GM21717 (cell line): ENCODE results near the gene ABCA13.

Source experiments
- ATAC-seq: cut with Tn5 transposase; IDR thresholded peaks from one replicate; pipeline ENCODE4 v1.9.1; 2021; ENCODE audit warnings: mild to moderate bottlenecking, moderate library complexity; ENCODE audit not compliant: unreplicated experiment

Gene ABCA13

GRCh38 chr7:48505466-48505865 is 334.2 kb downstream of the ABCA13 start:
- no peak for ATAC-seq

GRCh38 chr7:48506569-48506968 is 335.3 kb downstream of the ABCA13 start:
- ATAC-seq = no peak

- no peak for ATAC-seq
Measured at GRCh38 chr7:48511080-48511479, 339.8 kb downstream of the ABCA13 start.

- ATAC-seq = no peak
Measured at GRCh38 chr7:48512892-48513291, 341.6 kb downstream of the ABCA13 start.

- no peak for ATAC-seq
Measured at GRCh38 chr7:48515171-48515570, 343.9 kb downstream of the ABCA13 start.

GRCh38 chr7:48518092-48518491 is 346.8 kb downstream of the ABCA13 start:
- no peak for ATAC-seq

- ATAC-seq = no peak
Measured at GRCh38 chr7:48522692-48523091, 351.4 kb downstream of the ABCA13 start.

- ATAC-seq = no peak
Measured at GRCh38 chr7:48525736-48526732, 354.8 kb downstream of the ABCA13 start.

GRCh38 chr7:48528646-48529045 is 357.4 kb downstream of the ABCA13 start:
- no peak for ATAC-seq

- no peak for ATAC-seq
Measured at GRCh38 chr7:48537561-48537960, 366.3 kb downstream of the ABCA13 start.

GRCh38 chr7:48540746-48541145 is 369.5 kb downstream of the ABCA13 start:
- no peak for ATAC-seq

GRCh38 chr7:48548667-48549066 is 377.4 kb downstream of the ABCA13 start:
- no peak for ATAC-seq

- ATAC-seq = no peak
Measured at GRCh38 chr7:48551652-48552051, 380.4 kb downstream of the ABCA13 start.

- no peak for ATAC-seq
Measured at GRCh38 chr7:48563334-48563733, 392.1 kb downstream of the ABCA13 start.

- no peak for ATAC-seq
Measured at GRCh38 chr7:48575516-48575915, 404.3 kb downstream of the ABCA13 start.

- no peak for ATAC-seq
Measured at GRCh38 chr7:48587475-48587874, 416.2 kb downstream of the ABCA13 start.

- ATAC-seq = no peak
Measured at GRCh38 chr7:48594349-48594748, 423.1 kb downstream of the ABCA13 start.

GRCh38 chr7:48595756-48596155 is 424.5 kb downstream of the ABCA13 start:
- no peak for ATAC-seq

- no peak for ATAC-seq
Measured at GRCh38 chr7:48610705-48611104, 439.4 kb downstream of the ABCA13 start.

GRCh38 chr7:48611993-48612392 is 440.7 kb downstream of the ABCA13 start:
- ATAC-seq = no peak

- ATAC-seq = no peak
Measured at GRCh38 chr7:48617508-48617907, 446.2 kb downstream of the ABCA13 start.

GRCh38 chr7:48617993-48618392 is 446.7 kb downstream of the ABCA13 start:
- no peak for ATAC-seq

- ATAC-seq = no peak
Measured at GRCh38 chr7:48621076-48621475, 449.8 kb downstream of the ABCA13 start.
